Nephron (organoid): ENCODE results near the gene IREB2.

ENCODE experiments used
- H3K27ac Mint-ChIP-seq, 3 experiments: 2 replicates each; pipeline ENCODE4 v1.8.0; 2020; ENCODE audit warnings: mixed read lengths in 3 of 3, mild to moderate bottlenecking in 2 of 3, moderate library complexity in 1 of 3
- H3K27me3 Mint-ChIP-seq: 2 replicates; pipeline ENCODE4 v1.8.0; 2021; ENCODE audit warnings: low read depth, mild to moderate bottlenecking, moderate library complexity, mixed read lengths
- H3K36me3 Mint-ChIP-seq: 2 replicates; pipeline ENCODE4 v1.8.0; 2020; ENCODE audit warnings: low read depth, mixed read lengths
- H3K4me1 Mint-ChIP-seq: 2 replicates; pipeline ENCODE4 v1.8.0; 2020; ENCODE audit warnings: mixed read lengths
- H3K4me3 Mint-ChIP-seq, 3 experiments: 2 replicates each; pipeline ENCODE4 v1.8.0; 2020; ENCODE audit warnings: mild to moderate bottlenecking in 3 of 3, mixed read lengths in 3 of 3, moderate library complexity in 2 of 3
- H3K9me3 Mint-ChIP-seq: 2 replicates; pipeline ENCODE4 v1.8.0; 2020; ENCODE audit warnings: mixed read lengths
- TF ChIP-seq, protein P1 (sequence below), 3 experiments: fragments of 200-600 bp; sonication (generic); IDR thresholded peaks; one replicate each; pipeline ENCODE4 v1.5.0; 2021; ENCODE audit warnings: antibody characterized with exemption in 3 of 3; ENCODE audit not compliant: unreplicated experiment in 3 of 3

IREB2 gene

DNA sequence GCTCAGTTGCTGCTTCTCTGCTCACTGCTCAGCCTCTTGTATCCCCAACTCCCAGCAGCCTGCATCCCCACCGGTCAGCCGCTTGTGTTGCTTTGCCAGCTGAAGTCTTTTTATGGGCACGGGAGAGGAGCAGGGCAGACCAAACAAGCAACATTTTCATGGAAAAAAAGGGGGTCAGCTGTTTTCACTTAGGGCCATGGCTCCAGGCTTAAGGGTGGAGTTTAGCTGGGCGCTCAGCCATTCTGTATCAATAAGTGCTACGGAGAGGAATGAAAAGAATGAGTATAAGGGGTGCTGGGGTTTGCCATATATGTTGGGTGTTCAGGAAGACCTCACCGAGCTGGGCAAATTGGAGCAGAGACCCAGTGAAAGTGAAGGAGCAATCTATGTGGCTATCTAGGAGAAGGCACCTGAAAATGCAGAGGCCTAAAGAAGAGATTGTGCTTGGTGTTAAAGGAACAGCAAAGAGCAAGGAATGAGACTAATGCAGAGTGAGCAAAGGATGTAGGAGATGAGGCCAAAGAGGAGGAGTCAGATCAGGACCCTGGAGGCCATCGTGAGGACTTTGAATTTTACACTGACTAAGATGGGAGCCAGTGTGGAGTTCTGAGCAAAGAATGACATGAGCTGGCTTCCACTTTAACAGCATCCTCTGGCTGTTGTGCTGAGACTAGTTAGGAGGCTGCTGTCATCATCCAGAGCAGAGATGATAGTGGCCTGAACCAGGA is 16.6 kb upstream of the IREB2 start:
- no peak overlapping the region for H3K4me3 Mint-ChIP-seq
- H3K9me3 Mint-ChIP-seq: no peaks in the 10 kb centered on the region
- no peaks in the 10 kb centered on the region for H3K36me3 Mint-ChIP-seq
- H3K4me1 Mint-ChIP-seq: no peaks in the 10 kb centered on the region
- peaks cover 15% of the 10 kb centered on the region for H3K27me3 Mint-ChIP-seq
- peak overlapping the region in 1 of 3 experiments; percentile 21 for H3K27ac Mint-ChIP-seq
- TF ChIP-seq, protein P1, sequence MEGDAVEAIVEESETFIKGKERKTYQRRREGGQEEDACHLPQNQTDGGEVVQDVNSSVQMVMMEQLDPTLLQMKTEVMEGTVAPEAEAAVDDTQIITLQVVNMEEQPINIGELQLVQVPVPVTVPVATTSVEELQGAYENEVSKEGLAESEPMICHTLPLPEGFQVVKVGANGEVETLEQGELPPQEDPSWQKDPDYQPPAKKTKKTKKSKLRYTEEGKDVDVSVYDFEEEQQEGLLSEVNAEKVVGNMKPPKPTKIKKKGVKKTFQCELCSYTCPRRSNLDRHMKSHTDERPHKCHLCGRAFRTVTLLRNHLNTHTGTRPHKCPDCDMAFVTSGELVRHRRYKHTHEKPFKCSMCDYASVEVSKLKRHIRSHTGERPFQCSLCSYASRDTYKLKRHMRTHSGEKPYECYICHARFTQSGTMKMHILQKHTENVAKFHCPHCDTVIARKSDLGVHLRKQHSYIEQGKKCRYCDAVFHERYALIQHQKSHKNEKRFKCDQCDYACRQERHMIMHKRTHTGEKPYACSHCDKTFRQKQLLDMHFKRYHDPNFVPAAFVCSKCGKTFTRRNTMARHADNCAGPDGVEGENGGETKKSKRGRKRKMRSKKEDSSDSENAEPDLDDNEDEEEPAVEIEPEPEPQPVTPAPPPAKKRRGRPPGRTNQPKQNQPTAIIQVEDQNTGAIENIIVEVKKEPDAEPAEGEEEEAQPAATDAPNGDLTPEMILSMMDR (IDR thresholded peaks at IDR 0.05; ENCODE audit: unreplicated experiment in 3 of 3): no peak

DNA sequence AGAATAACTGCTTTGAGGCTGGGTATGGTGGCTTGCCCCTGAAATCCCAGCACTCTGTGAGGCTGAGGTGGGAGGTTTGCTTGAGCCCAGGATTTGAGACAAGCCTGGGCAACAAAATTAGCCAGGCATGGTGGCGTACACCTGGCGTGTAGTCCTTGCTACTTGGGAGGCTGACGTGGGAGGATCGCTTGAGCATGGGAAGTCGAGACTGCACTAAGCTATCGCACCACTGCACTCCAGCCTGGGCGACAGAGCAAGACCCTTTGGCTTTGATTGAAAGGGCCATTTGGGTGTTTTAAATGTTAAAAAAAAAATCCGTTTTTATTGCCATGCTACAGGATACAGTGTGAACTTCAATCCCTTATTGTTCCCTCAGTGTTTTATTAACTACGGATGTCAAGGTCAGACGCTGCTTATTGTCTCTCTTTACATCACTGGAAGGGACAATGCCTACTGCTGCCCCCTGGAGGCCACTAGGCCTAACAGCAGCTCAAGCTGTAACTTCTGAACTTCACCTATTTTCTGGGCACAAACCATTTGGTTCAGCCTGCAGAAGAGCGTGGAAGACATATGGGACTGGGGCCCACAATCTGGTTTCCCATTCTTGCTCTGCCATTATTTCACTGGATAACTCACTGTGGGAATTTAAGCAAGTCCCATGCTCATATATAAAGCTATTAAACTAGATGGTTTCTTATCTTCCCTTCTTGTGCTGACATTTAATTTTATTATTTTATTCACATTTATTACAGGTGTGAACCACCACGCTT is 15.3 kb upstream of the IREB2 start:
- Mint-ChIP-seq H3K9me3 (no peaks in the 10 kb centered on the region), H3K27me3 (peaks cover 9% of the 10 kb centered on the region), H3K4me3 (no peak overlapping the region), H3K27ac (peak overlapping the region in 1 of 3 experiments; percentile 32), H3K4me1 (no peaks in the 10 kb centered on the region), H3K36me3 (no peaks in the 10 kb centered on the region)
- TF ChIP-seq, protein P1 (IDR thresholded peaks at IDR 0.05; ENCODE audit: unreplicated experiment in 3 of 3): peak; percentile 87 to 94 (median 92)

DNA sequence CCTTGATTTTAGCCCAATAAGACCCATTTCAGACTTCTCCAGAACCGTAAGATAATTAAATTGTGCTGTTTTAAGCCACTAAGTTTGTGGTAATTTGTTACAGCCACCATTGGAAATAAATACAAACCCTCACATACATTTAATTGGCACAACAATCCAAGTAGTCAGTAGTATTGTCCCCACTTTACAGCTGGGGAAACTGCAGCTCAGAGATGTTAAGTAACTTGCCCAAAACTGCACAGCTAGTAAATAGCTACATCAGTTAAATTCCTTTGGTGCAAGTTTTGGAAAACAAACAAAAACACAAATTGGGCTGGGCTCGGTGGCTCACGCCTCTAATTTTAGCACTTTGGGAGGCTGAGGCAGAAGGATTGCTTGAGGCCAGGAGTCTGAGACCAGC is 13.3 kb upstream of the IREB2 start:
- H3K9me3 Mint-ChIP-seq: no peaks in the 10 kb centered on the region
- H3K27ac Mint-ChIP-seq: no peak overlapping the region
- H3K36me3 Mint-ChIP-seq: no peaks in the 10 kb centered on the region
- TF ChIP-seq, protein P1 (IDR thresholded peaks at IDR 0.05; ENCODE audit: unreplicated experiment in 3 of 3): no peak
- no peaks in the 10 kb centered on the region for H3K4me1 Mint-ChIP-seq
- no peak overlapping the region for H3K4me3 Mint-ChIP-seq
- peaks cover 10% of the 10 kb centered on the region for H3K27me3 Mint-ChIP-seq

DNA sequence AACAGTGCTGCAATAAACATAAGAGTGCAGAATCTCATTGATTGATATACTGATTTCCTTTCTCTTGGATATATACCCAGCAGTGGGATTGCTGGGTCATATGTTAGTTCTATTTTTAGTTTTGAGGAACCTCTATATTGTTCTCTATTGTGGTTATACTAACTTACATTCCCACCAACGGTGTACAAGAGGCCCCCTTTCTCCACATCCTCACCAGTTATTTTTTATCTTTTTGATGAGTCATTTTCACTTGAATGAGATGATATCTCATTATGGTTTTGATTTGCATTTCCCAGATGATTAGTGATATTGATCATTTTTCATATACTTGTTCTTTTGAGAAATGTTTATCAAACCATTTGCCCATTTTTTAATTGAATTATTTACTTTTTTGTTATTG is 12.4 kb upstream of the IREB2 start:
- no peak overlapping the region for H3K27ac Mint-ChIP-seq
- H3K4me3 Mint-ChIP-seq: no peak overlapping the region
- peaks cover 12% of the 10 kb centered on the region for H3K27me3 Mint-ChIP-seq
- no peaks in the 10 kb centered on the region for H3K4me1 Mint-ChIP-seq
- TF ChIP-seq, protein P1 (IDR thresholded peaks at IDR 0.05; ENCODE audit: unreplicated experiment in 3 of 3): no peak
- no peaks in the 10 kb centered on the region for H3K36me3 Mint-ChIP-seq
- H3K9me3 Mint-ChIP-seq: no peaks in the 10 kb centered on the region

DNA sequence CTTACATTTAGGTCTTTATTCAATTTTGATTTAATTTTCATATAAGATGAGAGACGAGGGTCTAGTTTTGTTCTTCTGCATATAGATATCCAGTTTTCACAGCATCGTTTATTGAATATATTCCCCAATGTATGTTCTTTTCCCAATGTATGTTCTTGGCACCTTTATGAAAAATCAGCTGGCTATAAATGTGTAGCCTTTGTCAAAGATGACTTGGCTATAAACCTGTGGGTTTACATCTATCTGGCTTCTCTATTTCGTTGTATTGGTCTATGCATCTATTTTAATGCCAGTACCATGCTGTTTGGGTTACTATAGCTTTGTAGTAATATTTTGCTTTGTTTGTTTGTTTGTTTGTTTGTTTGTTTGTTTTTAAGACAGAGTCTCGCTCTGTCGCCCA is 11.7 kb upstream of the IREB2 start:
- no peak overlapping the region for H3K27ac Mint-ChIP-seq
- H3K4me3 Mint-ChIP-seq: no peak overlapping the region

More for the DNA sequence above, 11.7 kb upstream of the IREB2 start:
- TF ChIP-seq, protein P1 (IDR thresholded peaks at IDR 0.05; ENCODE audit: unreplicated experiment in 3 of 3): no peak
- Mint-ChIP-seq H3K27me3 (peaks cover 16% of the 10 kb centered on the region), H3K9me3 (no peaks in the 10 kb centered on the region), H3K36me3 (no peaks in the 10 kb centered on the region), H3K4me1 (no peaks in the 10 kb centered on the region)
